ENCODE measurements around the gene NPAS3.

The NPAS3 gene

DNA sequence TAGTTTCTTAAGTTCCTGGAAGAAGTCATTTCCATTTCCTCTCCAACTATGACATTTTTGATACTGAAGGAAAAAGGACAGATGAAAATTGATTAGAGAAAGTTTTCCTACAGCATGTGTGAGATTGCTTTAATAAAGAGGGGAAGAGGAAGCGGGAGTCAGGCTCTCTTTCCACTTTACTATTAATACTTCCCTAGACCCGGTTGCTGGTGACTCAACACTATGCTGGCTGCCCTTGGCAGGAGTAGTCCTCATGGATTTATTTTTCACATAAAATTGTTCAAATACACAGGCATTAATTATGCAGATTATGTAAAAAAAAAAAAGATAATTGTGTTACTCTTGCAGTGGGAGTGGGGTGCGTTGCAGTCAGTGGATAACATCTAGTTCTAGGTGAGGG is 718.8 kb downstream of the NPAS3 start:
- no peak for DNase-seq

GRCh38 chr14:33660248-33660647 is 721.6 kb downstream of the NPAS3 start:
- no peak for DNase-seq

GRCh38 chr14:33661101-33661500 is 722.4 kb downstream of the NPAS3 start:
- no peak for DNase-seq

DNA sequence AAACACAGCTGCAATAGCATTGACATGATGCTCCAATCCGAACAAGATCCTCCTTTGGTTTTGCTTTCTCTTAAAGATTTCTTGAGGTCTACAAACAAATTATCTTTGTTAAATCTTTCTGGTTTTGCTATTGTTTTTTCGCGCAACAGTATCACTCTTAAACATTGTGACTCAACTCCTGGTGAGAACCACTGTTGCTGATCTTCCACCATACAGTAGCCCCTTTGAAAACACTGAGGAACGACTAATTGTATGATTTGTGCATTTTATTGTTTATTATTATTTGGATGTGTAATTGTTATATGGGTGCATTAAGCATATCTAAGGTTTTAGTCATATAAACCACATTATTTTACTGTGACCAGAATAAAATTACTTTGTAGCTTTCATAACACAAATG is 729.4 kb downstream of the NPAS3 start:
- DNase-seq = no peak

- no peak for DNase-seq
Measured at GRCh38 chr14:33669111-33669510, 730.4 kb downstream of the NPAS3 start.

DNA sequence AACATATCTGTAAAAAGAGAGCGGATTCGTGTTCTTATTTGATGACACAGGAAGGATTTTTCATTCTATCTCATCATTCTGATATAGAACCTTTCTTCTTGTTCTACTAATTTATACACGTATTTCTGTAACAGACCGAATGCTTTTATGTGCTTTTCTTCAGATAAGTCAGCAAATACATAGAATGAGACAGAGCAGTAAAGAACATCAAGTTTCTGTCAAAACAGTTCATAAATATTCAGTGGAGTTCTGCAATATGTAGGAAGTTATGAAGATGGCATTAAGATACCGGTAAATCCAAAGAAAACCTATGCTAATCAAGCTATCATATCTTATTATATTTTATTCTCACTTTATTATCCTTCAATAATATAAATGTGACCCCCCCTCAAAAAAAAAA is 731.6 kb downstream of the NPAS3 start:
- no peak for DNase-seq

- DNase-seq = no peak
Measured at GRCh38 chr14:33671556-33671955, 732.9 kb downstream of the NPAS3 start.

- no peak for DNase-seq
Measured at GRCh38 chr14:33674927-33675326, 736.2 kb downstream of the NPAS3 start.

- DNase-seq = no peak
Measured at GRCh38 chr14:33675415-33676130, 736.9 kb downstream of the NPAS3 start.

DNA sequence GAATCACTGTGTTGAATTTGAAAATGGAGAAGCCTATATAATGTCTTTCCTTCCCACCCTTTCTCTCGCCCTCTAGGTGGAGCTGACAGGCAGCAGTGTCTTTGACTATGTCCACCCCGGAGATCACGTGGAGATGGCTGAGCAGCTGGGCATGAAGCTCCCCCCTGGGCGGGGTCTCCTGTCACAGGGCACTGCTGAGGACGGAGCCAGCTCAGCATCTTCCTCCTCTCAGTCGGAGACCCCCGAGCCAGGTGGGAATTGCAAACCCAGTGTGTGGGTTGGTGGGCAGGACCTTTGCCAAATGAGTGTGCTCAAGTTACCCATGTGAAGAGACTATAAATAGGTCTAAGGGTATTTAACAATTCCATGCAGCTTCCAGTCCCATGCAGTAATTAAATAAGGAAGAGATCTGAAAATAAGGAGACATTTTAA is 737.5 kb downstream of the NPAS3 start:
- no peak for DNase-seq

GRCh38 chr14:33676891-33677290 is 738.2 kb downstream of the NPAS3 start:
- DNase-seq = no peak

DNA sequence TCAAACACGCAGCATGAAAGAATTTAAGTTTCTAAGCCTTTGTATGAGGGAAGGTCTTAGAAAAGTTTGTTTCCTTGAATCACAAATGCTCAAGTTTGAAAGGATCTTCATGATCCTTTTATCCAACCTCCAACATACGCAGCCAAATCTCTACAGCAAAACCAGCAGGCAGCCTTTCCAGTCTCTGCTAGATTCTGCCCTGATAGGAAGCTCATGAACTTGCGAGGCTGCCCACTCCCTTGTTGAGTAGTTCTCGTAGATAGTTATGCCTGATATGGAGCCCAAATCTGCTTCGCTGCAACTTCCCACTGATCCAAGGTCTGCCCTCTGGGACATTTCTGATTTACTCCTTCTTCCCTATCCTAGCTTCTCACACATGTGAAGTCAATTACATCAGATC is 739.3 kb downstream of the NPAS3 start:
- DNase-seq = no peak

DNA sequence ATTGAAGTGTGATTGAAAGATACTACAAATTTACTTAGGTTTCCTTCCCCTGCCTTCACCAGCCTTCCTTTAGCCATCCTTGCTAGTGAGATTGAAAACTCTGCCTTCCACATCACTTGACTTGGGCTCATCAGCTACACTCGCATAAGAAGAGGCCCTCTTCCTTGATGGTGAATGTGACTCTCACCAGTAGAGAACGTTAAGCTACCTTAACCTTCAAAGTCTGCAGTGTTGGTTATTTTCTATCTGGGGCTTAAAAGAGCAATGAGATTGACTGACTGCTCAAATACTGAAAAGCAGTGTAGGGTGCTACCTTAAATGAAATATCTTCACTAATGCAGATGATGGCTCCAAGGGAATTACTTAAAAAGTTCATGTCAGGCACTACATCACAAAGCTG is 740.3 kb downstream of the NPAS3 start:
- DNase-seq = no peak

DNA sequence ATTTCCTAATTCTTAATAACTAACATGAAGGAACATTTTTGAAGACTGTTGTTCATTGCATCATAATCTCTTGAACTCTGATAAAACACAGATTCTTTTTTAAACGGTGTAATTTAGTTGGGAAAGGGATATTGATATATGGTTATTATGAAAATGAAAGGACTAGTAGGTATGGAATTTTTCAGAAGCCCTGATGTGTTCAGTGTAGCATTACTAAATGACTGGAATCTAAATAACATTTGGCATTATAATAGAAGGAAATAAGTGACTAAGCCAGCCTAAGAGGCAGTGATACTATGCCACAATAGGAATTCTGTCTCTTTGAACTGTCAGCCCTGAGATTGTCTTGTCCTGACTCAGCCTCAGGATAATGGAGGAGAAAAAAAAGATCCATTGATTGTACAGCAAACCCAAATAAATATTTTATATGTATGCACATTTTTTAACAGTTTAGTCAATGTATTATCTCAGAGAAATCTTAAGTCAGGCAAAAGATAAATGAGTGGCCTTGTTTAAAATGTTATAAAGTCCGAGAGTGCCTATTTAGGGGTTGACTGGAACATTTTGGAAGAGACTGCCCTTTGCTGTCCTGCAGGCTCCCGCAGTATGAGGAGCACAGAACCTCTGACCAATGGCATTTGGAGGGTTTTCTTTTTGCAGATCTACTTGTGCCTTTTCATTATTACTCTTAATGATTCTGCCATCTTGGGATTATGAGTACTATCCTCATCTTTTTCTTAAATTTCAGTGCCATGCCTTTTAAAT is 741.0 kb downstream of the NPAS3 start:
- DNase-seq = no peak

DNA sequence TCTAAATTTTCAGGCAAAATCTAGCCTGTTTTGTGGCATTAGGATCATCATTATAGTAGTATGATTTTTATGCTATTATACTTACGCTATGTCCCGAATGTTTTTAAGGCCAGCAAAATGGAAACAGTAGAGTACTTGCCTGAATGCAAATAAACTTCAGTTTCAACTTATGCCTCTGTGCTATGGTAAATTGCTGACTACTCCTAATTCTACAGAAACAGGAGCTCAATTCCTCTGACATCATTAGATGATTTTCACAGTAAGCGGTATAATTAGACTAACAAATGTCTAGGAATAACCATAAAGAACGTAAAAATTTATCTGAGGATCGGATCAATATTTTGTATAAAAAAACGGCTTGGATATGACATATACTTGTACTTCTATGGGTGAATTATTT is 742.2 kb downstream of the NPAS3 start:
- no peak for DNase-seq

- no peak for DNase-seq
Measured at GRCh38 chr14:33682760-33683159, 744.1 kb downstream of the NPAS3 start.

GRCh38 chr14:33685026-33685425 is 746.3 kb downstream of the NPAS3 start:
- DNase-seq = no peak

DNA sequence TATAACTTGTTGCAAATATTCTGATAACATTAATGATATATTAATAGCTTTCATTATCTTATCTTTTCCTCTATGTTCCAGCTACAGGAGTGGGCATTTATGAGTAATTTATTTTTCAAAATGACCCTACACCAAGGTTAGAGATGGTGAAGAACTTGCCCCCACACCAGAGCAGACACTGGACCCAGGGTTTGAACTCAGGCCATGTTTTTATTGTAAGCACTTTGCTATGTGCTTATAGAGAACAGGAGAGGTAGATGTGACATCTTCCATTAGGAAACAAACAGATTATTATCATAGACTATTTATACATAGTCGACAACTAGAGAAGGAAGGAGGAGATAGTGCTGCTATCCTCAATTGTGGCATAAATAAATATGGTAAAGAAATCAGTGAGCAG is 747.0 kb downstream of the NPAS3 start:
- no peak for DNase-seq

DNA sequence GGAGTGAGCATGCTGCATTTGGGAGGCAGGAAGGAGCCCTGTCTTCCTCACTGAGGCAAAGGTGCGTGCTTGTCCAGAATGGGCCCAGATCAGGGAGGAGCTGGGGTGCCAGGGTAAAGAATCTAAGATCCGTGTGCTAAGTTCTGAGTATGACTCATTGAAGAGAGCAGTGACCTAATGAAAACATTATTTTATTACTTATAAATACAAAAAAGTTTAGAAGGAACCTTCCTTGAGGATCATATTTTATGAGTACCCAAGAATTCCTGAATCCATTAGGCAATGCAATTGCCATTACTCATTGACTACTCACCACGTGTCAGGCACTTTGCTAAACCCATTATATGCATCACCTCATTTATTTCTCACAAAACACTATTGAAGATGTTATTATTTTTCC is 747.5 kb downstream of the NPAS3 start:
- DNase-seq = no peak

- no peak for DNase-seq
Measured at GRCh38 chr14:33686856-33687255, 748.2 kb downstream of the NPAS3 start.

DNA sequence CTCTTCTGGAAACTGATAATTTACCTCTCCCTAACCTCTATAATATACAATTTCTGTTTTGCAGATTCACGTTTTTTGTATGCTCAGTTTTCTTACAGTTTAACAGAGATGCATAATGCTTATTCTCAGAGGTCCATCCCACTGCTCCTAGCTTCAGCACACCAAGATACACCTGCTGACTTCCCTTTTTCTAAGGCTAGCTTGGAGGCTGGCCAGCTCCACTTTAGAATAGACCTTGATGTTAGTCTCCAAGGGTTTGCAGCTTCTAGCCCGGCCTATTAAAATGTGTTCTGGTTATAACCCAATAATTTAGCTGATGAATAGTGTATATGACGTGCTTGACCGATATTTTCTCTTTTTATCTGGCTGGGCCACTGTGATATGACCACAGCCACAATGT is 751.0 kb downstream of the NPAS3 start:
- no peak for DNase-seq

DNA sequence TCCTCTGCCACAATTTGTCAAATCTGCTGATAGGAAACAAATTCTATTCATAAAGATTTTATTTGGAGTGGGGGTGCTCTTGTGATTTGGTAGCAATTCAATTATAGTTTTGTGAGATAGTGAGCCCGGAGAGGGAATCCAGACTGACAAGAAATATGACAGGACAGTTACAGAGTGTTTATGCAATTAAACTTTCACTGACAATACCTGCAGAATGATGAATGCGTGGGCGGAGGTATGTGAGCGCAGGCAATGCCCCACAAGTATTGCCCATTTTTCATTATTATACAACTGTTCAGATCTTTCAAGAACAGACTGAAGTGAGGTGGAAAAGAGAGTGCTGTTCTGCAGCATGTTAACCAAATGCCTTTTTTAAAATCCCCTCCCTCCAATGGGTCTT is 753.2 kb downstream of the NPAS3 start:
- no peak for DNase-seq

DNA sequence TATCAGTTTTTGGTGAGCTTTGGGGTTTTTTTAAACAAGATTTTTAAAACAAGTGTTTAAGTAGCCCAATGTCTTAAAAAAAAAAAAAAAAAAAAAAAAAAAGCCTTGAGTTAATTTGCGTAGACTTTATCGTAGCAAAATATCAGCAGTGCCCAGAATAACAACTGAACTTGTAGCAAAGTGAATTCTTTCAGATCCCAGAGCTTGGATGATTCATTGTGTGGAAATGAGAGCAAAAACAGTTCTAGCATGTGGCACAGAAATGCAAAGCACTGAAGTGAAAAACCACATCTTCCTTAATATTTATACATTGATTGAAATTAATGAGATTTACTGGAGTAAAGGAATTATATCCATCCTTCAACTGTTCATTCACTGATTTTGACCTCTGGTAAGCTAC is 754.1 kb downstream of the NPAS3 start:
- no peak for DNase-seq

DNA sequence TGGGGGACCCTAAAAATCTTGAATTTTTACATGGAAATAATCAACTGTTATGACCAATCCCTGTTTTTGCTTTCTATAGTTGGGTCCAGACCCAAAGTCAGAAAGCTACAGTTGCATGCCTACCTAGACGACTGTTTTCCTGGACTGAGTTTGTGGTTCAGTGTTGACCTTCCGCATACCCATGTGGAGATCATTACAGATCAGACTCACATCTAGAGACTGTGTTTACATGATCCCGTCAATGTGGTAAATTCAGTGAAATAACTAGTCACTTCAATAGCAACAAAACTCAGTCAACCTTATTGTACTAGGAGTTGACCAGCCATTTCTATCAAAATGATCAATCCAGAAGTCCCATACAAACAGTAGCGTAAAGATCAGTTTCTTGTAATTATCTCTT is 754.6 kb downstream of the NPAS3 start:
- DNase-seq = no peak

DNA sequence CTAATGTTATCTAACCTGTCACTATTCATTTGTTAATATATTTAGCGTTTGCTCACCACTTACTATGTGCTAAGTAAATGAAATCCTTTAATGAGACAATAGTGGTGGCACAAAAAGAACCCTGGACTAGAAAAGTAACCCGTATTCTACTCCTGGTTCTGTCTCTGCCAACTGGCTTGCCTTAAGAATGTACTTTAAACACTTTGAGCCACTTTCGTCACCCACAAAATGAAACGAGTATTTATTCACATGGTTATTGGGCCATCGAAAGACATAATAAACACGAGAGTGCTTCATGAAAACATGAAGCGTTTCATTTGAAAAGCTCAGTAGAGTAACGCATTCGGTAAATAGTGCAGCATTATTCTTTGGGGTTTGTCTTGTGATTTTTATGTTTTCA is 757.5 kb downstream of the NPAS3 start:
- no peak for DNase-seq
